Cardiac muscle cell (in vitro differentiated cells and primary cell): Measurements from ENCODE around the gene SCRN1. TPM values are rescaled to one million over a fixed set of nuclear protein-coding genes. Genes with fewer than 3 reads are reported as not detected.
A peak's percentile ranks its signal among the peaks of the same experiment; 100 is the strongest.

Source experiments
- DNase-seq, 2 donors: peaks; one replicate each; pipeline versions ENCODE4 v3.0.0 to v3.0.0-alpha.2; 2010 to 2017; ENCODE audit warnings: low read depth in 1 of 2, low spot score in 1 of 2
- H3K27ac ChIP-seq: fragments of 200-600 bp; sonication (generic); 2 replicates; pipeline ENCODE4 v1.5.1; 2016
- H3K27me3 ChIP-seq: fragments of 200-600 bp; sonication (generic); 2 replicates; pipeline ENCODE4 v1.6.0; 2016; ENCODE audit warnings: control low read depth
- H3K36me3 ChIP-seq: fragments of 200-600 bp; sonication (generic); 2 replicates; pipeline ENCODE4 v1.5.1; 2016; ENCODE audit warnings: control low read depth
- H3K4me1 ChIP-seq: fragments of 200-600 bp; sonication (generic); 2 replicates; pipeline ENCODE4 v1.8.1; 2017; ENCODE audit warnings: low read depth, mild to moderate bottlenecking, mixed run types
- H3K4me3 ChIP-seq: fragments of 200-600 bp; sonication (generic); 2 replicates; pipeline ENCODE4 v1.5.1; 2016; ENCODE audit warnings: mild to moderate bottlenecking
- H3K9me3 ChIP-seq: fragments of 200-600 bp; sonication (generic); 2 replicates; pipeline ENCODE4 v1.5.1; 2017; ENCODE audit warnings: low read depth, mild to moderate bottlenecking, control low read depth
- CTCF ChIP-seq: IDR thresholded peaks from 2 replicates; pipeline ENCODE4 v1.5.1; 2012; ENCODE audit warnings: low read depth, mild to moderate bottlenecking, low read length
- polyA plus RNA-seq: library from polyadenylated mRNA; unstranded; fragments of >200 nt; fragmentation: Nextera tagmentation; extraction: Ambion mirVana; gene quantifications from 2 replicates; pipeline ENCODE4 v1.2.1, GENCODE V29; 2016
- total RNA-seq: library from RNA; depleted of rRNA; stranded (reverse); fragments of >200 nt; gene quantifications from 2 replicates; pipeline ENCODE4 v1.2.3, GENCODE V29; 2016

Gene SCRN1
- total and polyA plus RNA-seq, 2 experiments from 2014 or later, result 34.3 to 48.2 TPM

GRCh38 chr7:29990931-29991330 lies 1.3 kb upstream of the SCRN1 start:
- no peak overlapping the region for H3K4me3 ChIP-seq
- DNase-seq, result no peak
- H3K4me1 ChIP-seq, result no peaks in the 10 kb centered on the region
- H3K9me3 ChIP-seq, result no peaks in the 10 kb centered on the region
- TF ChIP-seq CTCF, result no peak
- H3K27ac ChIP-seq, result no peak overlapping the region
- H3K27me3 ChIP-seq, result no peaks in the 10 kb centered on the region
- H3K36me3 ChIP-seq, result no peaks in the 10 kb centered on the region

GRCh38 chr7:29988424-29989256 lies 961 bp downstream of the SCRN1 start:
- TF ChIP-seq CTCF, result no peak
- peak; percentile 42 to 84 for DNase-seq

GRCh38 chr7:29987811-29988317 lies 1.7 kb downstream of the SCRN1 start:
- H3K4me1 ChIP-seq, result no peaks in the 10 kb centered on the region
- no peaks in the 10 kb centered on the region for H3K9me3 ChIP-seq
- H3K36me3 ChIP-seq, result no peaks in the 10 kb centered on the region
- peak in 1 of 2 donors; percentile 89 for DNase-seq
- TF ChIP-seq CTCF, result no peak
- no peaks in the 10 kb centered on the region for H3K27me3 ChIP-seq
- no peak overlapping the region for H3K27ac ChIP-seq
- H3K4me3 ChIP-seq, result peak overlapping the region; percentile 92

More at GRCh38 chr7:29988424-29989256, 961 bp downstream of the SCRN1 start:
- Histone ChIP-seq H3K27ac (no peak overlapping the region), H3K4me3 (peak overlapping the region; percentile 92), H3K9me3 (no peaks in the 10 kb centered on the region), H3K27me3 (no peaks in the 10 kb centered on the region), H3K36me3 (no peaks in the 10 kb centered on the region), H3K4me1 (no peaks in the 10 kb centered on the region)

GRCh38 chr7:29987083-29987482 lies 2.5 kb downstream of the SCRN1 start:
- no peak for TF ChIP-seq CTCF

GRCh38 chr7:29980151-29980550 lies 9.4 kb downstream of the SCRN1 start:
- Histone ChIP-seq H3K4me3 (no peak overlapping the region), H3K36me3 (no peaks in the 10 kb centered on the region), H3K27ac (no peak overlapping the region), H3K27me3 (no peaks in the 10 kb centered on the region), H3K9me3 (no peaks in the 10 kb centered on the region), H3K4me1 (peaks cover 3% of the 10 kb centered on the region)
- TF ChIP-seq CTCF, result no peak
- DNase-seq, result no peak

More at GRCh38 chr7:29987083-29987482, 2.5 kb downstream of the SCRN1 start:
- H3K36me3 ChIP-seq, result no peaks in the 10 kb centered on the region
- H3K4me3 ChIP-seq, result no peak overlapping the region
- H3K9me3 ChIP-seq, result no peaks in the 10 kb centered on the region
- no peaks in the 10 kb centered on the region for H3K4me1 ChIP-seq
- no peak overlapping the region for H3K27ac ChIP-seq
- no peaks in the 10 kb centered on the region for H3K27me3 ChIP-seq
- peak in 1 of 2 donors; percentile 35 for DNase-seq
